Measurements from ENCODE around the gene EPHX1.

Gene EPHX1

DNA sequence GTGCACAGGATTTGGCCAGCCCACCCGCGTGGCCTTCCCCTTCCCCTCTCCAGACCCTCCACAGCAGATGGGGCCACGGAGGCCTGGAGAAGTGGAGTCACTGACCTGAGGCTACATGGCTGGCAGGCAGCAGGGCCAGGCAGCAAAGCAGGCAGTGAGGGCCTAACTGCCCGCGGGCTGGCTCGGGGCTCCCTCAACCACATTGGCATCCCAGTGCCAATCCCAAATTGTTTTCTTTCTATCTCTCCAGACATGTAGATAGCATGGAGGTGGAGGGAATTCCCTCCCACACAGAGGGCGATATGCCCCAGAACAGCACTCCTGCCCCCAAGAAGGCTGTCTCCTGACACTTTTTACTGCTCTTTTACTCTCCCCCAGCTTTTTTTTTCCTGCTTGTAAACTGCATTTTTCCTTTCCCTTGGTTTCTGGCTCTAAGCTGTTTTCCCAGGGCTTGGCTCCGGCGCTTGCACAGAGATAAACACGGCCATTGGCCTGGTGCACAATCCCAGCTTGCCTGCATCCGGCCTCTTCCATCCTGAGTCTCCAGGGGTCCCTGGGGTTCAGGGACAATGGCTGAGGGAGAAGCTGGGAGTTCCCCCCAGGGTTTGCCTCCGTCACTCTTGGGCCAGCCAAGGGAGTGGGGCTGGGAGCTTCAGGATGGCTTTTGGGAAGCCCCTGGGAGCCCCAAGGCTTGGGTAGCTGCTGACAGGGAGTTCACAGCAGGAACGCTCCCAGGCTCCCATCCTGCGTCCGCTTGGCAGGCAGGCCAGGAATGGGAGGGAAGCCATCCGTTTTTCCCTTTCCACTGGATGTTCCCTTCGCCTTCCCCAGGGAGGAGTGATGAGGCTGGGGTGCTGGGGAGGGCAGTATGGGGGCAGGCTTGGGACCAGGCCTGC is 7.0 kb downstream of the EPHX1 start:
- H3K4me2 ChIP-seq (ENCODE audit: low read length): no peak overlapping the region

DNA sequence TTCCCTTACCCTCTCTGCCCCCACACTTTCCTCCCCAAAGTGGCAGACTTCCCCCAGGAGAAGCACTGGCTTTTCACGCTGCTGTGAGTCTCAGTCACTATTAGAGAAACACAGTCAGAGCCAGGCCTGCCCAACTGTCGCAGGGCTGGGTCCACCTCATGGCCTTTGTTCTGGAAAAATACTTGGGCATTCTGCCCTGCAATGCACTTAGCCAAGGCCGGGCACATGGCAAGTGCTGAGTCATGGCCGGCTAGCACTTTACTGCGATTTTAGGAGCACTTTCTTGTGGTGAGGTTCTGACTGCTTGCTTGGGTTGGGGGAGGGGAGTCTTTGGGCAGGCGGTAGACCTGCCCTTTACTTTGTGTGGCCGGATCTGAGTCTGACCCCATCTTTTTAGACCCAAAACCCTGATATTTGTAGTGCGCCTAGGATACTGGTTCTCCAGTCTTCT is 7.7 kb downstream of the EPHX1 start:
- TF ChIP-seq CTCF (IDR thresholded peaks at IDR 0.05; ENCODE audit: low read depth, low read length) (no peak), EZH2phosphoT487 (IDR thresholded peaks at IDR 0.05; ENCODE audit: low read depth) (no peak)
- Histone ChIP-seq H4K20me1 (ENCODE audit: insufficient read depth, low read length) (no peaks in the 10 kb centered on the region), H3K4me2 (ENCODE audit: low read length) (no peak overlapping the region), H3K9ac (ENCODE audit: low read length) (no peak overlapping the region), H2AFZ (ENCODE audit: low read depth, low read length) (no peak overlapping the region), H3K9me3 (ENCODE audit: insufficient read depth, low read length) (no peaks in the 10 kb centered on the region), H3K36me3 (replicated peaks; ENCODE audit: low read depth, low read length) (no peaks in the 10 kb centered on the region), H3K4me1 (ENCODE audit: low read length) (peaks cover 4% of the 10 kb centered on the region; the same call in 1 of the 2 replicates), H3K27ac (ENCODE audit: low read length) (no peak overlapping the region), H3K4me3 (ENCODE audit: low read length) (no peak overlapping the region), H3K27me3 (ENCODE audit: low read depth, low read length) (no peaks in the 10 kb centered on the region), H3K79me2 (ENCODE audit: low read length) (no peaks in the 10 kb centered on the region)

More for the DNA sequence above, 7.0 kb downstream of the EPHX1 start:
- Histone ChIP-seq H3K9ac (ENCODE audit: low read length) (no peak overlapping the region), H2AFZ (ENCODE audit: low read depth, low read length) (no peak overlapping the region), H3K27me3 (ENCODE audit: low read depth, low read length) (no peaks in the 10 kb centered on the region), H3K4me1 (ENCODE audit: low read length) (peaks cover 4% of the 10 kb centered on the region; the same call in 1 of the 2 replicates), H3K36me3 (replicated peaks; ENCODE audit: low read depth, low read length) (no peaks in the 10 kb centered on the region), H4K20me1 (ENCODE audit: insufficient read depth, low read length) (no peaks in the 10 kb centered on the region), H3K4me3 (ENCODE audit: low read length) (no peak overlapping the region), H3K79me2 (ENCODE audit: low read length) (no peaks in the 10 kb centered on the region), H3K27ac (ENCODE audit: low read length) (no peak overlapping the region), H3K9me3 (ENCODE audit: insufficient read depth, low read length) (no peaks in the 10 kb centered on the region)
- TF ChIP-seq CTCF (IDR thresholded peaks at IDR 0.05; ENCODE audit: low read depth, low read length): no peak
- no peak for TF ChIP-seq EZH2phosphoT487 (IDR thresholded peaks at IDR 0.05; ENCODE audit: low read depth)

DNA sequence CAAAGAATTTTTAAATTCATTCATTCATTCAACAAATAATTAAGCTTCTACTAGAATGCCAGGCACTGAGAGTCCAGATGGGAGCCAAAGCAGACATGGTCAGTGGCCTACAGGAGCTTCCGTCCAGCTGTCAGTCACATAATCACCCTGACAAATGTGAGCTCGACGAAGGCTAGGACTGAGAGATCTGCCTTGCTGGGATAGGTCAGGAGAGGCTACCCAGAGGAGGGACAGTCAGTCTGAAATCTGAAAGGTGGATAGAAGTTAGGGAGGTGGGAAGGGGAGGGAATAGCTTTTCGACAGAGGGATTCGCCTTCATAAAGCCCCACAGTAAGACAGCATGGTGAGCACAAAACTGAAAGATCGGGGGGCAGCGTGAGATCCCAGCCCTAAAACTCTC is 8.3 kb downstream of the EPHX1 start:
- no peak for TF ChIP-seq CTCF (IDR thresholded peaks at IDR 0.05; ENCODE audit: low read depth, low read length)
- TF ChIP-seq EZH2phosphoT487 (IDR thresholded peaks at IDR 0.05; ENCODE audit: low read depth): no peak
- H2AFZ ChIP-seq (ENCODE audit: low read depth, low read length): no peak overlapping the region
- H4K20me1 ChIP-seq (ENCODE audit: insufficient read depth, low read length): no peaks in the 10 kb centered on the region
- H3K4me3 ChIP-seq (ENCODE audit: low read length): no peak overlapping the region
- H3K36me3 ChIP-seq (replicated peaks; ENCODE audit: low read depth, low read length): no peaks in the 10 kb centered on the region
- H3K9ac ChIP-seq (ENCODE audit: low read length): no peak overlapping the region
- H3K79me2 ChIP-seq (ENCODE audit: low read length): no peaks in the 10 kb centered on the region
- H3K9me3 ChIP-seq (ENCODE audit: insufficient read depth, low read length): no peaks in the 10 kb centered on the region
- no peak overlapping the region for H3K27ac ChIP-seq (ENCODE audit: low read length)
- H3K27me3 ChIP-seq (ENCODE audit: low read depth, low read length): no peaks in the 10 kb centered on the region
- H3K4me2 ChIP-seq (ENCODE audit: low read length): no peak overlapping the region
- H3K4me1 ChIP-seq (ENCODE audit: low read length): peaks cover 4% of the 10 kb centered on the region; the same call in 1 of the 2 replicates

- Histone ChIP-seq H3K4me1 (ENCODE audit: low read length) (peaks cover 4% of the 10 kb centered on the region; the same call in 1 of the 2 replicates), H3K4me2 (ENCODE audit: low read length) (no peak overlapping the region), H3K36me3 (replicated peaks; ENCODE audit: low read depth, low read length) (no peaks in the 10 kb centered on the region), H2AFZ (ENCODE audit: low read depth, low read length) (no peak overlapping the region), H4K20me1 (ENCODE audit: insufficient read depth, low read length) (no peaks in the 10 kb centered on the region), H3K4me3 (ENCODE audit: low read length) (no peak overlapping the region), H3K79me2 (ENCODE audit: low read length) (no peaks in the 10 kb centered on the region), H3K9ac (ENCODE audit: low read length) (no peak overlapping the region), H3K27ac (ENCODE audit: low read length) (no peak overlapping the region), H3K9me3 (ENCODE audit: insufficient read depth, low read length) (no peaks in the 10 kb centered on the region), H3K27me3 (ENCODE audit: low read depth, low read length) (no peaks in the 10 kb centered on the region)
- TF ChIP-seq EZH2phosphoT487 (IDR thresholded peaks at IDR 0.05; ENCODE audit: low read depth) (no peak), CTCF (IDR thresholded peaks at IDR 0.05; ENCODE audit: low read depth, low read length) (no peak)
These were observed 9.6 kb downstream of the EPHX1 start for GRCh38 chr1:225819346-225820192.

Measured in OCI-LY3 (cell line).